ENCODE data around the gene ICAM5. TPM values are rescaled to one million over a fixed set of nuclear protein-coding genes. Genes with fewer than 3 reads are reported as not detected.

The ICAM5 gene
- total RNA-seq, 1 experiment from 2014 or later: 1.6 TPM

GRCh38 chr19:10284960-10285278 lies 4.8 kb upstream of the ICAM5 start:
- Histone ChIP-seq H3K23ac (ENCODE audit: insufficient read length, low read depth, low read length) (no peak overlapping the region), H3T11ph (ENCODE audit: low read length) (no peak overlapping the region), H3K4me1 (ENCODE audit: insufficient read depth, low read length) (no peaks in the 10 kb centered on the region), H2AFZ (ENCODE audit: low read length) (no peak overlapping the region), H3K4ac (ENCODE audit: low read depth, low read length) (no peak overlapping the region), H3K4me2 (ENCODE audit: insufficient read depth, insufficient read length, low read length) (no peak overlapping the region), H4K5ac (ENCODE audit: insufficient read length, low read depth, low read length) (no peak overlapping the region), H3K79me1 (ENCODE audit: insufficient read depth, low read depth, low read length, poor library complexity, severe bottlenecking) (no peaks in the 10 kb centered on the region), H4K20me1 (ENCODE audit: control insufficient read depth, insufficient read depth, insufficient read length) (no peaks in the 10 kb centered on the region), H2BK120ac (ENCODE audit: low read depth, low read length, poor library complexity, severe bottlenecking) (no peak overlapping the region), H3K9ac (ENCODE audit: extremely low read depth, insufficient read length, low read length) (no peak overlapping the region), H3K27ac (ENCODE audit: insufficient read length, low read depth, low read length) (no peak overlapping the region), H2BK12ac (ENCODE audit: insufficient read length, low read depth, low read length) (no peak overlapping the region), H4K8ac (replicated peaks; ENCODE audit: insufficient read length, low read depth, low read length) (no peak overlapping the region), H3K56ac (ENCODE audit: insufficient read length, low read depth, low read length) (no peak overlapping the region), H3K18ac (ENCODE audit: insufficient read length, low read depth, low read length) (no peak overlapping the region), H2BK5ac (ENCODE audit: insufficient read length, low read length) (no peak overlapping the region), H3K9me3 (ENCODE audit: control insufficient read depth, low read depth, low read length) (no peaks in the 10 kb centered on the region), H3K14ac (ENCODE audit: insufficient read depth, low read length) (no peak overlapping the region), H2AK5ac (ENCODE audit: insufficient read length, low read length) (no peak overlapping the region), H3K27me3 (ENCODE audit: insufficient read depth, low read length) (peaks cover 10% of the 10 kb centered on the region; the same call in 1 of the 2 replicates), H2BK15ac (ENCODE audit: low read depth, low read length) (no peak overlapping the region), H4K91ac (ENCODE audit: insufficient read length, low read depth, low read length) (no peak overlapping the region), H2BK20ac (ENCODE audit: low read depth, low read length, poor library complexity, severe bottlenecking) (no peak overlapping the region), H3K23me2 (ENCODE audit: insufficient read length, low read depth, low read length, poor library complexity, severe bottlenecking) (peaks cover 16% of the 10 kb centered on the region), H3K79me2 (ENCODE audit: insufficient read depth, low read length) (no peaks in the 10 kb centered on the region)
- H3K9me3 Mint-ChIP-seq: peaks cover 0 to 3% of the 10 kb centered on the region in 2 experiments; a peak in 2 of 5 replicates
- no CpG with 5 or more reads among the region's 13 CpGs for WGBS (ENCODE audit: extremely low coverage, insufficient read length, low lambda C conversion rate)
- TF ChIP-seq CTCF (conservative IDR thresholded peaks at IDR 0.05): no peak
- peaks cover 0 to 7% (median 0%) of the 10 kb centered on the region in 3 experiments; a peak in 3 of 7 replicates for H3K36me3 Mint-ChIP-seq (ENCODE audit: insufficient read depth in 1 of 3, low read depth in 3 of 3)
- peaks cover 5 to 24% of the 10 kb centered on the region in 2 experiments; a peak in 3 of 4 replicates for H3K4me1 Mint-ChIP-seq
- no peak for DNase-seq
- H3K4me3 Mint-ChIP-seq: no peak overlapping the region
- H3K27ac Mint-ChIP-seq: no peak overlapping the region
- peaks cover 49% of the 10 kb centered on the region for H3K27me3 Mint-ChIP-seq (ENCODE audit: low read depth)
